GM21390 (cell line): ENCODE measurements around the gene ERC2.

Experiments
- ATAC-seq: cut with Tn5 transposase; IDR thresholded peaks from one replicate; pipeline ENCODE4 v1.9.1; 2021; ENCODE audit not compliant: unreplicated experiment

ERC2 gene

GRCh38 chr3:55661141-55661540 lies 807.1 kb downstream of the ERC2 start:
- ATAC-seq = no peak

GRCh38 chr3:55660642-55661041 lies 807.6 kb downstream of the ERC2 start:
- no peak for ATAC-seq

- ATAC-seq = no peak
Measured at GRCh38 chr3:55659701-55660100, 808.6 kb downstream of the ERC2 start.

- ATAC-seq = peak; percentile 34
Measured at GRCh38 chr3:55658690-55659562, 809.3 kb downstream of the ERC2 start.

GRCh38 chr3:55658270-55658669 lies 810.0 kb downstream of the ERC2 start:
- no peak for ATAC-seq

GRCh38 chr3:55655544-55655943 lies 812.7 kb downstream of the ERC2 start:
- no peak for ATAC-seq

GRCh38 chr3:55654123-55654760 lies 814.0 kb downstream of the ERC2 start:
- ATAC-seq = peak; percentile 94

- ATAC-seq = no peak
Measured at GRCh38 chr3:55651011-55651410, 817.3 kb downstream of the ERC2 start.

GRCh38 chr3:55650011-55650410 lies 818.3 kb downstream of the ERC2 start:
- no peak for ATAC-seq

GRCh38 chr3:55649554-55649953 lies 818.7 kb downstream of the ERC2 start:
- no peak for ATAC-seq

GRCh38 chr3:55648591-55649318 lies 819.5 kb downstream of the ERC2 start:
- ATAC-seq = no peak

- no peak for ATAC-seq
Measured at GRCh38 chr3:55647670-55648069, 820.6 kb downstream of the ERC2 start.

GRCh38 chr3:55647063-55647462 lies 821.2 kb downstream of the ERC2 start:
- no peak for ATAC-seq

- no peak for ATAC-seq
Measured at GRCh38 chr3:55646121-55646520, 822.1 kb downstream of the ERC2 start.

- no peak for ATAC-seq
Measured at GRCh38 chr3:55645422-55645821, 822.8 kb downstream of the ERC2 start.

GRCh38 chr3:55643283-55643682 lies 825.0 kb downstream of the ERC2 start:
- ATAC-seq = no peak

- no peak for ATAC-seq
Measured at GRCh38 chr3:55641964-55642363, 826.3 kb downstream of the ERC2 start.

GRCh38 chr3:55639896-55640765 lies 828.1 kb downstream of the ERC2 start:
- no peak for ATAC-seq

- ATAC-seq = no peak
Measured at GRCh38 chr3:55639143-55639542, 829.1 kb downstream of the ERC2 start.

GRCh38 chr3:55637906-55638638 lies 830.2 kb downstream of the ERC2 start:
- no peak for ATAC-seq
